GM18951 (cell line): ENCODE results near the gene ZNF462.

Experiments used
- POLR2A ChIP-seq: IDR thresholded peaks from 4 replicates; pipeline ENCODE4 v1.6.1; 2011; ENCODE audit warnings: mild to moderate bottlenecking; ENCODE audit not compliant: insufficient read length, insufficient read depth; ENCODE audit errors: extremely low read depth
- in situ Hi-C: fragments of 300-500 bp; cut with MboI; formaldehyde crosslinking; loops from one replicate; pipeline ENCODE4 v1.12.0; 2022; ENCODE audit warnings: low sequenced_read_pairs, mixed read lengths, inconsistent platforms; ENCODE audit not compliant: unreplicated experiment

ZNF462 gene

DNA sequence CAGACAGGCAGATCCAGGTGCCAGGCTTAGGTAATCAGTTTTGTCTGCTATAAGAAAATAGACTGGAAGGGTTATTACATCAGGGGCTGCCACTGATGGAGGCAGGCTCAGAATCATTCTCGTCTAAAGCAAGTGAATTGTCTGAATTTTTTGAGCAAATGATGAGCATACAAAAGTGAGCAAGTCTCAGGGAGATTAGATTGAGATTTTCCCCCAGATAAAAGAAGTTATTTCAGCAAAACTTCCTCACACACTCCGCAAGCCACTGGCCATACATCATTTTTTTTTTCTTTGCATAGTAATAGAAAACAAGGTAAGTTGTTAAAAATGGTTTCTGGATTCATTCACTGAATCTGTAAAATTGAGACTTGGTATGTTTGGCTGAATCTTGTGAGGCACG lies 52.9 kb downstream of the ZNF462 start:
- in situ Hi-C loops = no loop called here

DNA sequence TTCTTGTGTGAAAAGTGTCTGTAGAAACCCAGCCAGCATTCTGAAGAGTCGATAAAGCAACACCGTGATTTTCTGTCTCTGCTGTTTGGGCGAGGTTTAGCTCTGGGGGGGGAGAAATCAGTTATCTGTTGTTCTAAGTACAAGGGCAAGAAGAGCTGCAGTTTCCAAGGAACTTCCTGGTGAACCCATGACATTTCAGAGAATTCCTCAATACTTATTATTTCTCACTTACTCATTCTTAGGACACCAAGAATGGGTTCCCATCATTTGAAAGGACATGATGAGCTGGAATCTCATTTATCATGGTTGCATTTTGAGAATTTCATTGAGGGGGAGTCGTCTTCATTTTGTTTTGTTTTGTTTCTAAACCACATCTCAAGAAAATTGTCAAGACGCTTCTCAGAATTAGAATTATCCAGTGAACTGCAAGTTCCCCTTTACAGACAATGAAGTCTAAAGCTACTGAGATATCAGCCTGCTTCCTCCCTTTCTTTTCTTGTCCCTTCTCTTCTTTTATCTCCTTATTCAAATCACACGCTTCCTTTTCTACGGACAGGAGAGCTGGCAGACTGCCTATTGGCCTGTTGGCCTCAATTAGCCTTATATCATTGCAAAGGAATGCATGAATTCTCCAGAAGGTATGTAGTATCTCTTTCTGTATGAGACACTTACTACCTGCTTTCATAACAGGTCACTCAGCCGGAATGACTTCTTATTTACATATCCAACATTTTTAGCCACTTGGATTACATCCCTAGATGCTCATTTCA lies 53.7 kb downstream of the ZNF462 start:
- TF ChIP-seq POLR2A = no peak
- in situ Hi-C loops = no loop called here

More for the DNA sequence above, 52.9 kb downstream of the ZNF462 start:
- no peak for TF ChIP-seq POLR2A

DNA sequence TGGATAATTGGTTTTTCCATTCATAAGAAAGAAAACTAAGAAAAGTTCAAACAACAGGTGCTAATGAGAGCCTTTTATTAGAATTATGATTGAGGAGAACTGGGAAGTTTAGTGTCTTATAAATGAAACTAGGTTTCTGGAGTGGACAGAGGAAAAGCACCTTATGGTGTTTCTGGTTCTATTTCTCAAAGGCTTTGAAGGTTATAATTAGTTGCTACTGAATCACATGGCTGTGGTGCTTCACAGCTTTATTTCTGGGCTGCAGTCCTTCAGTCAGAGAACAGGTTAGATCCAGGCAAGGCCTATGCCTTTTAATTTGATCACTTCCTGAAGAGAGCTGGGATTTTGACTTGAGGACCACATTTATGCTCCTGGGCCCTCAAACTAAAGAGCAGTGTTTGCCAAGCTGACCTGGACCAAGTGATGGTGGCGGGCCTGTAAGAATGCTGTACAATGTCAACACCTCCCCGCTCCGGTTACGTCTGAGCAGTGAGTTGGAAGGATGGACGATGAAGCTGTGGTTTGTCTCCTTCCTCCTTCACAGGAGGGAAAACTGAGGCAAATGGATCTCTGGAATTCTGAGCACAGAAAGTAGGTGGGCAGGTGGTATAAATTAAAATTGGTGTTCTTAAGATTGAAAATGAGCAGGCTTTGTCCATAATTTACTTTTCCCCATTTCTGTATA lies 56.0 kb downstream of the ZNF462 start:
- in situ Hi-C loops = no loop called here
- TF ChIP-seq POLR2A = no peak

DNA sequence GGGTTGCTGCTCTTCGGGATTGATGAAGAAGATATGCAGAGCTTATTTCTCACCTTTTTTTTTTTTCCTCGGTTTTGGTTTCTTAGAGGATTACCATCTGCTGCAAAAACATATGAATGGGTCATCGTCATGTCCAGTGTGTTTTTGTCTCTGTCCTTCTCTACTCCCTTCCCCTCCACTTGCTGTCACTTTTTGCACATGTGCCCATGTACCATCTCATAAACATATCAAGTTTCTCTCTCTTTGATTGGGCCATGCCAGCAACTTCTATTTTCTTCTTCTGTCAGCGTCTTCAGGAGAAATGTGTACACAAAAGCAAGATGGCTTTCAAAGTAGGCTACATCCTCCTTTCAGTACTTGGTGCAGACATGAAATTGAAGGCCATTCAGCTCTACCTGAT lies 57.1 kb downstream of the ZNF462 start:
- in situ Hi-C loops = no loop called here
- no peak for TF ChIP-seq POLR2A

DNA sequence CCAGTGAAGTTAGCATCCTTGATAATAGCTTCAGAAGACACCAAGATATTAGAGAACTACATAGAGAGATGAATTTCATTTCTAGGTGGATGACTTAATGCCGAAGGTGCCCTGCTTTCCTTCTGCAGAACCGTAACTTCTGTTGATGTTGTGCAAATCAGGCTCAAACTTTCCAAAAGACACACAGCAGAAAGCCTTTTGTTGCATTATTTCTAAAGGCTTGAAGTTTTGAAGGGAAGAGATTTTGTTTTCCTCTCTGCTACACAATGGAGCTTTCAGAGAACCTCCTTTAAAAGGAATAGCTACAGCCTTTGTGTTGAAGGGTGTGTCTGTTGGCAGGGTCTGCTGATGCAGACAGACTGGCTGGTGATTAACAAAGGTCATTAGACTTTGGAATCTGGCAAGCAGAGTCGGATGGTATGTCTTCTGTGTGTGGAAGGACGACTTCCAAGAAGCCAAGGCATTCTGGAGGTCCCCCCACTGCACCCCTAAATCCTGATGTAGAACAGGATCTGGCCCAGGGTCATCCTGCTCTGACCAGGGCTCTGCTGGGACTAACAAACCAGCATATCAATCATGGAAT lies 57.8 kb downstream of the ZNF462 start:
- TF ChIP-seq POLR2A = no peak
- in situ Hi-C loops = no loop called here

DNA sequence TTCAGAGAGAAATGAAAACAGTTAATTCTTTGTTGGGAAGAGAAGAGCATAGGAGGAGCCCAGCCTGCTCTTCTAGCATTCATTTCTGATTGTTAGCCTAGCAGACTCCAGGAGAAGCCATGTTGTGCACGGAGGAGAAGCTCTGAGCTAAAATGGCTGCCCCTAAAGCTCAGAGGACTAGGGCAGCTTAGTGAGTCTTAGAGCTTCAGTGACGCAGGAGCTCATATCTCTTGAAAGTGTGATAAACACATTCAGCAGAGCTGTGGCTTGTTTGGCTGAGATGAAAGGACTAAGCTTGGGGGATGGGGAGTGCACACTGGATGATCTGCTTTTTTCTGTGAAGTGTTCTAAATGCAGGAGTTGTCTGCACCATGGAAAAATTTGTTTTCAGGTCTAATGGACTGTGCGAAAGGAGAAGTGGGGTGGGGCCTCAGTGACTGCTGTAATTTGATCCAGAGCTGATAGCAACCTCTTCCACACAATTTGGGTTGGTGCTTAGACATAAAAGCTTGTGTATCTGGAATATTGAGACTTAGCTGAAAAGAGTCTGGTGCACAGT lies 58.5 kb downstream of the ZNF462 start:
- in situ Hi-C loops = no loop called here
- TF ChIP-seq POLR2A = no peak

DNA sequence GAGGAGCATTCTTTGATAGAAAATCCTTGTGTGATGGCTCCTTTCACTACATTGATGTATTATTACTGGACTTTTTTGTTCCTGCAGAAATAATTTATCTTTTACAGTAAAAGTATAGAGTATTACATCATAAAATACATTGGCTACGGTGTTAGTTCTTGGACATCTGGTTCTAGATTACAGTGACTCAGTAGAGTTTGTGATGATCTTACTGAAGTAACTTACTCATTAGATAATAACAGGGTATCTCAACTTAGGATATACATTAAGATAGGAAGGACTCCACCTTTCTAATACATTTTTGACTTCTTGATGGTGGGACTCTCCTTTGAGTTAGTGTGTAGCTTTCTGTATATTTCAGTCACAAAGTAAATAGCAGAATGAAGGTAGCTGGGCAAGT lies 59.1 kb downstream of the ZNF462 start:
- in situ Hi-C loops = no loop called here

DNA sequence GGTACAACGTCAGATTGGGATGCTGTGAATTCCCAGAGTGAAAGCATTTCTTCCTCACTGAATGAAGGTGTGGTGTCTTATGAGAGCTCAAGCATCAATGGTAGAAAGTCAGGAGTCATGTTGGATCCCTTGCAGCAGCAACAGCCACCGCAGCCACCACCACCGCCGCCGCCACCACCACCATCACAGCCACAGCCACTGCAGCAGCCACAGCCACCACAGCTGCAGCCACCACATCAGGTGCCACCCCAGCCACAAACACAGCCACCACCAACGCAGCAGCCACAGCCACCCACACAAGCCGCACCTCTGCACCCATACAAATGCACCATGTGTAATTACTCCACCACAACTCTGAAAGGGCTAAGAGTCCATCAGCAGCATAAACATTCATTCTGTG lies 62.4 kb downstream of the ZNF462 start:
- no peak for TF ChIP-seq POLR2A
- in situ Hi-C loops = no loop called here

More for the DNA sequence above, 59.1 kb downstream of the ZNF462 start:
- no peak for TF ChIP-seq POLR2A

DNA sequence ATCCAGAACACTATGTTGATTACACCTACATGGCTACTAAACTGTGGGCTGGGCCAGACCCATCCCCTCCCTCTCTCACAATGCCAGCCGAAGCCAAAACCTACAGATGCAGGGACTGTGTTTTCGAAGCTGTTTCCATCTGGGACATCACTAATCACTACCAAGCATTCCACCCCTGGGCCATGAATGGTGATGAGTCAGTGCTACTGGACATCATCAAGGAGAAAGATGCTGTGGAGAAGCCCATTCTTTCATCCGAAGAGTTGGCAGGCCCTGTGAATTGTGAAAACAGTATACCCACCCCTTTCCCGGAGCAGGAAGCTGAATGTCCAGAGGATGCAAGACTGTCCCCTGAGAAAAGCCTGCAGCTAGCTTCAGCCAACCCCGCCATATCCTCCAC lies 65.0 kb downstream of the ZNF462 start:
- in situ Hi-C loops = no loop called here
- no peak for TF ChIP-seq POLR2A

DNA sequence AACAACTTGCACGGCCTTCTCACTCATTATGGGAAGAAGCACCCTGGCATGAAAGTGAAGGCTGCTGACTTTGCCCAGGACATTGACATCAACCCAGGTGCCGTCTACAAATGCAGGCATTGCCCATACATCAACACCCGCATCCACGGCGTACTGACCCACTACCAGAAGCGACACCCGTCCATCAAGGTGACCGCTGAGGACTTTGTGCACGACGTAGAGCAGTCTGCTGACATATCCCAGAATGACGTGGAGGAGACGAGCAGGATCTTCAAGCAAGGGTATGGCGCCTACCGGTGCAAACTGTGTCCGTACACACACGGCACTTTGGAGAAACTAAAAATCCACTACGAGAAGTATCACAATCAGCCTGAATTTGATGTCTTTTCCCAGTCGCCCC lies 65.4 kb downstream of the ZNF462 start:
- in situ Hi-C loops = no loop called here
- no peak for TF ChIP-seq POLR2A

DNA sequence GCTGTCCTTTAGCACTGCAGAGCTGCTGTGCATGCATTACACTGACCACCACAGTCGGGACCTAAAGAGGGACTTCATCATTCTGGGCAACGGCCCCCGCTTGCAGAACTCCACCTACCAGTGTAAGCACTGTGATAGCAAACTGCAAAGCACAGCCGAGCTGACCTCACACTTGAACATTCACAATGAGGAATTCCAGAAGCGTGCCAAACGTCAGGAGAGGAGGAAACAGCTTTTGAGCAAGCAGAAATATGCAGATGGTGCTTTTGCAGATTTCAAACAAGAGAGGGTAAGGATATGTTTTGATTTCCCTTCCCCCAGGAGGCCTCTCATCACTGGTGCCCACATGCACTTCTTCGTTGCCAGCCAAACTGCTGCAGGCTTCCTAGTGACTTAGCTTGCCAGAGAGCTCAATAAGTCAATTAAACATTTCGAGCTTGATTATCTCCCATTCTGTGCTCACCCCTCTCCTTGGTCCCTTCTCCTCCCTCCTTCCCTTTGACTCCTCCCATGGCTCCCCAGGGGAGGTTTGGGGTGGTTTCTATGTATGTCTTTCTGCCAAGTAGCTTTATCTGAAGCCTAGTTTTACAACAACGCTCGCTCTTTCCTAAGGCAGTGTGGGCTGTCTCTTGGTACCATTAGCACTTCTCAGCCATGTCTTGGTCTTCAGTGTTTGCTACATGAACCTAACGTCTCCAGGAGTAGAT lies 66.7 kb downstream of the ZNF462 start:
- no peak for TF ChIP-seq POLR2A
- in situ Hi-C loops = no loop called here

DNA sequence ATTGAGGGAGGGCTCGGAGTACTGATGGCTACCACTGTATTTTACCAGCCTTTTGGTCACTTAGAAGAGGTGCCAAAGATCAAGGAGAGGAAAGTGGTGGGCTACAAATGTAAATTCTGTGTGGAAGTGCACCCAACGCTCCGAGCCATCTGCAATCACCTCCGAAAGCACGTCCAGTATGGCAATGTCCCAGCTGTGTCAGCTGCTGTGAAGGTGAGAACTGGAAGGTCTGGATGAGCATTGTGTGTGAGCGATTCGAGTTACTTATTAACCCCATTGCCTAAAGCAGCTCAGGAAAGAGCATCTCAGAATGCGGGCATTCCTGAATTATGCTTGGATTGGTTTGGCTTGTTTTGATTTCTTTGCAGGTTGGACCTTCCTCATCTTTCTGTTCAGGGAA lies 67.5 kb downstream of the ZNF462 start:
- in situ Hi-C loops = no loop called here
- no peak for TF ChIP-seq POLR2A

DNA sequence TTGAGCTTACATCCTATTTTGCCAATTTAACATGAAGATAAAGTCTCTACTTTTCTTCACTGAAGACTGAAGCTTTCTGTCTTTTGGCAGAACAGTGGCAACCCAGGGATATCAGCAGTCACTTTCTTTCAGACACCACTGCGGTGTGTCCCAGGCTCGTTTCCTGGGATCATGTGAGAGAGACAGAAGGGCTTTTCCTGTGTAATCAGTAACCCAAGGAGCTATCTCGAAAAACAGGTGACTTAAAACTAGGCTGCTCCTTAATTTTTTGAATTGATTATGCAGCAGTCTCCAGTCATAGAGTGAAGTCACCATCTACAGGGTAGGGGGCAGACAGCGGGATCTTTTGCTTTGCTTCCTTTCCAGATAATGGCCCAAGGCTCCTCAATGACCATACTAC lies 68.5 kb downstream of the ZNF462 start:
- in situ Hi-C loops = no loop called here
- no peak for TF ChIP-seq POLR2A
